BLaER1 treated with 17β-estradiol and CSF1 and Interleukin-3, amounts not matched to agents 10 nM and 100 nM (cell line): ENCODE data around the gene CFAP300.

Source experiments
- H3K27ac ChIP-seq, 11 experiments: shearing (Covaris generic); formaldehyde crosslinking; 2 replicates each; pipeline ENCODE4 v1.8.1; 2022
- H3K27me3 ChIP-seq, 11 experiments: shearing (Covaris generic); formaldehyde crosslinking; 2 replicates each; pipeline ENCODE4 v1.8.1; 2022
- H3K36me3 ChIP-seq, 11 experiments: shearing (Covaris generic); formaldehyde crosslinking; 2 replicates each; pipeline ENCODE4 v1.8.1; 2022
- H3K4me1 ChIP-seq, 10 experiments: shearing (Covaris generic); formaldehyde crosslinking; 2 replicates each; pipeline ENCODE4 v1.8.1; 2022
- H3K4me2 ChIP-seq, 11 experiments: shearing (Covaris generic); formaldehyde crosslinking; 2 replicates each; pipeline ENCODE4 v1.8.1; 2022
- H3K4me3 ChIP-seq, 10 experiments: shearing (Covaris generic); formaldehyde crosslinking; 2 replicates each; pipeline ENCODE4 v1.8.1; 2022
- H3K9ac ChIP-seq, 11 experiments: shearing (Covaris generic); formaldehyde crosslinking; 2 replicates each; pipeline ENCODE4 v1.8.1; 2022
- H3K9me3 ChIP-seq, 11 experiments: shearing (Covaris generic); formaldehyde crosslinking; replicated peaks in 1 of 11; 2 replicates each; pipeline ENCODE4 v1.8.1; 2022
- H4K20me1 ChIP-seq, 11 experiments: shearing (Covaris generic); formaldehyde crosslinking; 2 replicates each; pipeline ENCODE4 v1.8.1; 2022
- Cebpa-rat ChIP-seq, 11 experiments: shearing (Covaris generic); IDR thresholded peaks; 2 replicates each; pipeline ENCODE4 v1.8.1; 2022

The CFAP300 gene

DNA sequence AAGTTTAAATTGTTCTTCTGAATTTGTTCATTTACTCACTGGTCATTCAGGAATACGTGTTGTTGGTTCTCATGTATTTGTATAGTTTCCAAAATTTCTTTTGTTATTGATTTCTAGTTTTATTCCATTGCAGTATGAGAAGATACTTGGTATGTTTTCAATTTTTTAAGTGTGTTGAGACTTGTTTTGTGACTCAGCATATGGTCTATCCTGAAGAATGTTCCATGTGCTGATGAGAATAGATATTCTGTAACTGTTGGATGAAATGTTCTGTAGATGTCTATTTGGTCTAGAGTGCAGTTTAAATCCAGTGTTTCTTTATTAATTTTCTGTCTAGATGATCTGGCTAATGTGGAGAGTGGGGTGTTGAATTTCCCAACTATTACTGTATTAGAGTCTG, 23.5 kb downstream of the CFAP300 start:
- no peak overlapping the region for H3K4me2 ChIP-seq
- H3K9ac ChIP-seq, result no peak overlapping the region
- no peaks in the 10 kb centered on the region for H3K4me1 ChIP-seq
- H3K9me3 ChIP-seq, result peaks cover 37 to 57% (median 41%) of the 10 kb centered on the region in 11 experiments
- no peak overlapping the region for H3K27ac ChIP-seq
- no peaks in the 10 kb centered on the region; a peak in 1 of 22 replicates for H3K36me3 ChIP-seq
- H3K4me3 ChIP-seq, result no peak overlapping the region
- TF ChIP-seq Cebpa-rat (IDR thresholded peaks at IDR 0.05), result no peak
- no peaks in the 10 kb centered on the region for H4K20me1 ChIP-seq
- peaks cover 0 to 7% (median 0%) of the 10 kb centered on the region in 11 experiments; a peak in 1 of 22 replicates for H3K27me3 ChIP-seq

GRCh38 chr11:102071497-102072472, 24.5 kb downstream of the CFAP300 start:
- Histone ChIP-seq H3K4me1 (no peaks in the 10 kb centered on the region), H3K36me3 (no peaks in the 10 kb centered on the region; a peak in 1 of 22 replicates), H3K4me2 (no peak overlapping the region), H3K27me3 (peaks cover 0 to 13% (median 0%) of the 10 kb centered on the region in 11 experiments; a peak in 1 of 22 replicates), H3K27ac (no peak overlapping the region), H3K9me3 (peaks cover 37 to 57% (median 41%) of the 10 kb centered on the region in 11 experiments), H3K4me3 (no peak overlapping the region), H4K20me1 (no peaks in the 10 kb centered on the region), H3K9ac (no peak overlapping the region)
- no peak for TF ChIP-seq Cebpa-rat (IDR thresholded peaks at IDR 0.05)

GRCh38 chr11:102073253-102073652, 26.0 kb downstream of the CFAP300 start:
- no peak for TF ChIP-seq Cebpa-rat (IDR thresholded peaks at IDR 0.05)

GRCh38 chr11:102079625-102080024, 32.4 kb downstream of the CFAP300 start:
- no peak for TF ChIP-seq Cebpa-rat (IDR thresholded peaks at IDR 0.05)
- Histone ChIP-seq H3K27ac (no peak overlapping the region), H3K27me3 (peaks cover 0 to 73% (median 0%) of the 10 kb centered on the region in 11 experiments; a peak in 8 of 22 replicates), H3K9ac (no peak overlapping the region), H3K9me3 (peaks cover 0 to 7% (median 2%) of the 10 kb centered on the region in 11 experiments; a peak in 7 of 22 replicates), H3K4me3 (no peak overlapping the region), H3K4me1 (no peaks in the 10 kb centered on the region), H3K36me3 (no peaks in the 10 kb centered on the region), H4K20me1 (peaks cover 0 to 3% (median 0%) of the 10 kb centered on the region in 11 experiments; a peak in 2 of 22 replicates), H3K4me2 (no peak overlapping the region)

More at GRCh38 chr11:102073253-102073652, 26.0 kb downstream of the CFAP300 start:
- no peak overlapping the region for H3K9ac ChIP-seq
- H3K4me2 ChIP-seq, result no peak overlapping the region
- H3K27me3 ChIP-seq, result peaks cover 0 to 18% (median 0%) of the 10 kb centered on the region in 11 experiments; a peak in 2 of 22 replicates
- no peaks in the 10 kb centered on the region; a peak in 1 of 22 replicates for H3K36me3 ChIP-seq
- H3K9me3 ChIP-seq, result peaks cover 37 to 57% (median 41%) of the 10 kb centered on the region in 11 experiments
- H3K4me3 ChIP-seq, result no peak overlapping the region
- H4K20me1 ChIP-seq, result no peaks in the 10 kb centered on the region
- H3K4me1 ChIP-seq, result no peaks in the 10 kb centered on the region
- H3K27ac ChIP-seq, result no peak overlapping the region

GRCh38 chr11:102081313-102081712, 34.1 kb downstream of the CFAP300 start:
- Histone ChIP-seq H3K4me3 (no peak overlapping the region), H3K27me3 (peaks cover 0 to 81% (median 0%) of the 10 kb centered on the region in 11 experiments; a peak in 9 of 22 replicates), H4K20me1 (peaks cover 0 to 8% (median 0%) of the 10 kb centered on the region in 11 experiments; a peak in 3 of 22 replicates), H3K4me2 (no peak overlapping the region), H3K9me3 (peaks cover 0 to 4% (median 0%) of the 10 kb centered on the region in 11 experiments; a peak in 1 of 22 replicates), H3K27ac (no peak overlapping the region), H3K36me3 (no peaks in the 10 kb centered on the region), H3K4me1 (no peaks in the 10 kb centered on the region), H3K9ac (no peak overlapping the region)
- no peak for TF ChIP-seq Cebpa-rat (IDR thresholded peaks at IDR 0.05)

- H3K27ac ChIP-seq, result no peak overlapping the region
- H3K9ac ChIP-seq, result no peak overlapping the region
- TF ChIP-seq Cebpa-rat (IDR thresholded peaks at IDR 0.05), result no peak
- no peak overlapping the region for H3K4me2 ChIP-seq
- H3K27me3 ChIP-seq, result peaks cover 0 to 96% (median 0%) of the 10 kb centered on the region in 11 experiments; a peak in 9 of 22 replicates
- no peaks in the 10 kb centered on the region for H3K36me3 ChIP-seq
- H3K4me3 ChIP-seq, result no peak overlapping the region
- H4K20me1 ChIP-seq, result peaks cover 0 to 16% (median 0%) of the 10 kb centered on the region in 11 experiments; a peak in 5 of 22 replicates
- H3K9me3 ChIP-seq, result peaks cover 0 to 5% (median 0%) of the 10 kb centered on the region in 11 experiments; a peak in 1 of 22 replicates
- peaks cover 8 to 11% (median 10%) of the 10 kb centered on the region in 10 experiments; a peak in 14 of 20 replicates for H3K4me1 ChIP-seq
Observed at GRCh38 chr11:102085864-102086551, 38.8 kb downstream of the CFAP300 start.

DNA sequence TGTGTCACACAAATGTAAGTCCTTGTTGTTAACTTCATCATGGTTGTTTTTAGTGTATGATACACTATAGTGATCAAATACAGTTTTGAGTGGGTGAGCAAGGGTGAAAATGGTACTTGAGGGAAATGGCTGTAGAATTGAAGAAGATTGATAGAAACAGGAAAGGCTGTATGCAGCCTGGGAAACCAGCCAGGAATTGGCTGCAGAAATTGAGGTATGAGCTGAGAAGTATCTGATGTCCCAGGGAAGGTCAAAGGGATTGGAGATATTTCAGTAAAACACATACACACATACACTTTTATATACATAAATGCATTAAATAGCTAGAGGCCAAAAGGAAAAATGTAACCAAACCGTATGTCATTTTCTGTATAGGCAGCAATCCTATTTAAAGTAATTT, 49.9 kb downstream of the CFAP300 start:
- no peak overlapping the region for H3K9ac ChIP-seq
- no peaks in the 10 kb centered on the region for H3K4me1 ChIP-seq
- peaks cover 0 to 4% (median 0%) of the 10 kb centered on the region in 11 experiments; a peak in 1 of 22 replicates for H4K20me1 ChIP-seq
- no peak overlapping the region for H3K4me2 ChIP-seq
- no peaks in the 10 kb centered on the region for H3K36me3 ChIP-seq
- H3K4me3 ChIP-seq, result no peak overlapping the region
- H3K27ac ChIP-seq, result no peak overlapping the region
- no peak for TF ChIP-seq Cebpa-rat (IDR thresholded peaks at IDR 0.05)
- no peaks in the 10 kb centered on the region for H3K9me3 ChIP-seq
- H3K27me3 ChIP-seq, result peaks cover 0 to 97% (median 0%) of the 10 kb centered on the region in 11 experiments; a peak in 7 of 22 replicates

- Histone ChIP-seq H3K9ac (no peak overlapping the region), H3K4me1 (no peaks in the 10 kb centered on the region), H3K4me2 (no peak overlapping the region), H3K27ac (no peak overlapping the region), H3K4me3 (no peak overlapping the region), H4K20me1 (no peaks in the 10 kb centered on the region; a peak in 1 of 22 replicates), H3K9me3 (no peaks in the 10 kb centered on the region), H3K27me3 (peaks cover 0 to 97% (median 0%) of the 10 kb centered on the region in 11 experiments; a peak in 7 of 22 replicates), H3K36me3 (no peaks in the 10 kb centered on the region)
- TF ChIP-seq Cebpa-rat (IDR thresholded peaks at IDR 0.05), result no peak
Observed at GRCh38 chr11:102099755-102100154, 52.5 kb downstream of the CFAP300 start.
